Measurements from ENCODE around the gene INSRR.

INSRR gene

GRCh38 chr1:156875341-156875615 lies 16.4 kb upstream of the INSRR start:
- no peak for DNase-seq (ENCODE audit: low read depth in 2 of 2)

DNA sequence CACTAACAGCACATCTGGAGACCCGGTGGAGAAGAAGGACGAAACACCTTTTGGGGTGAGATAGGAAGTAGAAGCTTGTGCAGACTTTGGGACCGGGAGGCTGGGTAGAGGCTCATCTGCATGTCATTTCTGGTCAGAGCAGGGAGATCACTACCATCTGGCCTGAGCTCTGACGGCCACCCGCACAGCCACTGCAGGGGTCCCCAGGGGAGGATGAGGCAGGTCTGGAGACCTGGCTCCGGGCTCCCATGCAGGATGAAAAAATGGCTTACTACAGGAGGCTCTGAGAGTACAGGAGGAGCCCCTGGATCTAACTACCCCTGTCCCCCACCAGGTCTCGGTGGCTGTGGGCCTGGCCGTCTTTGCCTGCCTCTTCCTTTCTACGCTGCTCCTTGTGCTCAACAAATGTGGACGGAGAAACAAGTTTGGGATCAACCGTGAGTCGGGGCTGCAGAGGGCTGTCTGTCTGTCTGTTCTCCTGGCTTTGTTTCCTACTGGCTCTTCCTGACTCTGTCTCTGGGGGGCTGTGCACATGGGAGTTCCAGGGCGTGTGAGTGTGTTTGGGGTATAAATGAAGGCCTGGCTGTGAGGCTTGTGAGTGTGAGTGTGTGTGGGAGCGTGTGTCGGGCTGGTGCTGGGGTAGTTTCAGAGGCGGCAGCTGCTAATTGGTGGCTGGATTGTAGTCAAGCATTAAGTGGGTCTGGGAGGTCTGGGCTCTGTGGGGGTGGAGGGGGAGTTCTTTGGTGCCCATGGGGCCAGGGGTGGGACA lies 15.8 kb upstream of the INSRR start:
- no peak for DNase-seq (ENCODE audit: low read depth in 2 of 2)

- no peak for DNase-seq (ENCODE audit: low read depth in 2 of 2)
Measured at GRCh38 chr1:156874142-156874541, 15.2 kb upstream of the INSRR start.

- no peak for DNase-seq (ENCODE audit: low read depth in 2 of 2)
Measured at GRCh38 chr1:156873659-156874058, 14.7 kb upstream of the INSRR start.

DNA sequence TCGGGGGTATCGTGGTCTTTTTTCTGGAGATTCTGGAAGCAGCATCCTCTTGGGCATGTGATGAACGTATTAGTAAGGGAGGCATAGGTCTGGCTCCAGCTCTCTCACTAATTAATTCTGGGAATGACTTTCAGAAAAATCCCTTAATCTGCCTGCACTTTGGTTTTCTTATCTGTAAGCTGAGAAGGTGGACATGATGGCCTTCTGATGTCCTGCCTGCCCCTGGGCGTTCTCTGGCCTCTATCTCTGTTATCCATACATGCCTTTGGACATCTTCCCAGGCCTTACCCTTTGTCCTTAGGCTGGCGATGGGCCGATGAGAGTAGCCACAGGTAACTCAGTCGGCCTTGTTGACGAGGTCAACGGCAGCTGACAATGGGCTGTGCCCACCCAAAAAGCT lies 10.5 kb upstream of the INSRR start:
- no peak for DNase-seq (ENCODE audit: low read depth in 2 of 2)

GRCh38 chr1:156868341-156868740 lies 9.4 kb upstream of the INSRR start:
- no peak for DNase-seq (ENCODE audit: low read depth in 2 of 2)

DNA sequence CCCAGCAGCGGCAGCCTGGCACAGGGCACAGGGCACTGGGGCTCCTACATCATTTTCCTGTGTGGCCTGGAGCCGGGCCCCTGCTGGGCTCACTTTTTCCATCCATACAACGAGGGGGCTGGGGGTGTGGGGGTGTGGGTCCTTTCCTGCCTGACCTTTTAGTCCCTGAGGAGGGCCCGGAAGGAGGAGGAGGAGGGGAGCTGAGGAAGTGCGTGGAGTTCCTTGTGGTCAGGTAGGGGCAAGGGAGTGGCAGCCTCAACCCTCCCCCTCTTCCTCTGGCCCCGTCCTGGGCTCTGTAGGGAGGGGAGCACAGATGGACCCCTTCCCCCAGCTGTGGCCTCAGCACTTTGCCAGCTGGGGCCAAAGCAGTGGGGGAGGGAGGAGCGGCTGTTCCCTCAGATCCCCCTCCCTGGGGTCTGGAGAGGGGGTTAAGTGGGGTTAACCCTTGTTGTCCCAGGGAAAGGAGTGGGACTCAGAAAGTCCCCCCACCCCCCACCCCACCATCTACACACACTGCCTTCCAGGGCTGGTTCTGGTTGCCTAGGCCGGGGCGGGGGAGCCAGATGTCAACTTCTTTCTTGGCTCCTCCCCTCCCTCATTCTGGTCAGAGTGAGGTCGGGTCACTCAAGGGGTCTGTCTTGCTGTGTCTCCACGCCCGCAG lies 7.5 kb upstream of the INSRR start:
- DNase-seq (ENCODE audit: low read depth in 2 of 2), result no peak

GRCh38 chr1:156865865-156866248 lies 6.9 kb upstream of the INSRR start:
- DNase-seq (ENCODE audit: low read depth in 2 of 2), result no peak

DNA sequence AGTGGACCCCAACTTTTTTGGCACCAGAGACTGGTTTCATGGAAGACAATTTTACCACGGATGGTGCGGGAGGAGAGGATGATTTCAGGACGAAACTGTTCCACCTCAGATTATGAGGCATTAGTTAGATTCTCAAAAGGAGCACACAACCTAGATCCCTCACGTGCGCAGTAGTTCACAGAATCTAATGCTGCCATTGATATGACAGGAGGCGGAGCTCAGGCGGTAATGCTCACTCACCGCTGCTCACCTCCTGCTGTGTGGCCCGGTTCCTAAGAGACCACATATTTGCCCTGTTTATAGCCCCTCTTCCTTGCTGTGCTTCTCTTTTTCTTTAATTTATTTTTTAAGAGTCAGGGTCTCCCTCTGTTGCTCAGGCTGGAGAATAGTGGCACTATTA lies 6.3 kb upstream of the INSRR start:
- no peak for DNase-seq (ENCODE audit: low read depth in 2 of 2)

DNA sequence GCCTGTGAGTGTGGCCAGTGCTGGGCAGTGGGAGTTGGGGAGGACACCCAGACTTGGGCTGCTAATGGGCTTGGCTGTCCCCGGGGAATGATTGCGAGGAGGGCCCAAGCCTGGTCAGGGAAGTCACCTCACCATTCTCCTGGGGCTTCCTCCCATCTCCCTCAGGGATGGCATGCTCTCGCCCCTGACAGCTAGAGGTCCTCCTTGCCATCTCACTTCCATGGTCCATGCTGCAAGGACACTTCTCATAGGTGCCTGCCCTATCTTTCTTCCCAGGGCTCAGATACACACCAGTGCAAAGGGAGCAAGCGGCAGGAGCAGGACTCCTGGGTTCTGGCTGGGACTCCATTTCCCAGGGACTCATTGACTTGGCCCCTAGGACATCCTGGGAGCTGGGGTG lies 5.9 kb upstream of the INSRR start:
- no peak for DNase-seq (ENCODE audit: low read depth in 2 of 2)

DNA sequence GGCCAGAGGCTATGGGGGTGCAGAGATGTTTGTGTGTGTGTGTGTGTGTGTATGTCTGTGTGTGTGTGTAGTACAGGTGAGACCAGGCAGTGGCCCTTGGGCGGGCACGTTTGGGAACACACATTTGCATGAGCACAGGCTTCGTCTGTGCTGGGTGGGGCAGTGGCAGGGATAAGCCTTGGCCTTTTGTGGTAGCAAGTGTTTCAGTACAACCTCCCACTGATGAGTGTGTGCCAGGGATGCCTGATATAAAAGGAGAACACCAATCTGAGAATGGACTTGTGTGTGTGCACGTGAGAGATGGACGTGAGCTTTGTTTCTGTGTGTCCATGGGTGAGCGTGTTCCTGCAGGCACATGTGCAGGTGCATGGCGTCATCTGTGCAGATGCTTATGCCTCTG lies 4.7 kb upstream of the INSRR start:
- no peak for DNase-seq (ENCODE audit: low read depth in 2 of 2)

GRCh38 chr1:156862997-156863599 lies 4.2 kb upstream of the INSRR start:
- no peak for DNase-seq (ENCODE audit: low read depth in 2 of 2)

- DNase-seq (ENCODE audit: low read depth in 2 of 2), result no peak
Measured at GRCh38 chr1:156862584-156862983, 3.7 kb upstream of the INSRR start.

DNA sequence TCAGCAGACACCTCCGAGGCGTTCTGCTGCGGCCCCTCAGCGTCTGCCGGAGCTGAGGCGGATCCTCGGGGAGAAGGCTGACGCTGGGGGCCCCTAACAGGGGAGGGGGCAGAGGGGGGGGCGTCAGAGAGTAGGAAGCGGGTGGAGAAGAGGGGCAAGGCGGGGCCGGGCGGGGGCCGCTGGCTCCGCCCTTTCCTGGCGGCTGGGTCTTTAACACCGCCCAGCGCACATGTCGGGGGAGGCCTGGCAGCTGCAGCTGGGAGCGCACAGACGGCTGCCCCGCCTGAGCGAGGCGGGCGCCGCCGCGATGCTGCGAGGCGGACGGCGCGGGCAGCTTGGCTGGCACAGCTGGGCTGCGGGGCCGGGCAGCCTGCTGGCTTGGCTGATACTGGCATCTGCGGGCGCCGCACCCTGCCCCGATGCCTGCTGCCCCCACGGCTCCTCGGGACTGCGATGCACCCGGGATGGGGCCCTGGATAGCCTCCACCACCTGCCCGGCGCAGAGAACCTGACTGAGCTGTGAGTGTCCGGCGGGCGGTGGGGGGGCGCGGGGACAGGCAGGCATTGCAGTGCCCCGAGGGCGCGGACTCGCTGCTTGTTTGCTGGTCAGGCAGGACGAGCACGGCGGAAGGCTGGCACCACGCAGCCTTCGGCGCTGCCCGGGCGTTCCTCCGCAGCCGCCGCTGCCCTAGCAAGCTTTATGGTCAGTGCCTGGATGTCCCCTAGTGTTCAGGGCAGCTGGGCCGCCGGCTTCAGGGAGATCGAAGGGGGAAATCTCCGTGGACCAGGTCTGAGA lies 1.9 kb upstream of the INSRR start, which contains the start of gene NTRK1:
TSS of gene NTRK1 (plus strand) at position 238 of the 796 bp plus-strand sequence. CDS start at position 308, 70 bp downstream.
- peak in 1 of 2 donors; percentile 30 for DNase-seq (ENCODE audit: low read depth in 2 of 2)

GRCh38 chr1:156860113-156860627 lies 1.3 kb upstream of the INSRR start:
- DNase-seq (ENCODE audit: low read depth in 2 of 2), result no peak

DNA sequence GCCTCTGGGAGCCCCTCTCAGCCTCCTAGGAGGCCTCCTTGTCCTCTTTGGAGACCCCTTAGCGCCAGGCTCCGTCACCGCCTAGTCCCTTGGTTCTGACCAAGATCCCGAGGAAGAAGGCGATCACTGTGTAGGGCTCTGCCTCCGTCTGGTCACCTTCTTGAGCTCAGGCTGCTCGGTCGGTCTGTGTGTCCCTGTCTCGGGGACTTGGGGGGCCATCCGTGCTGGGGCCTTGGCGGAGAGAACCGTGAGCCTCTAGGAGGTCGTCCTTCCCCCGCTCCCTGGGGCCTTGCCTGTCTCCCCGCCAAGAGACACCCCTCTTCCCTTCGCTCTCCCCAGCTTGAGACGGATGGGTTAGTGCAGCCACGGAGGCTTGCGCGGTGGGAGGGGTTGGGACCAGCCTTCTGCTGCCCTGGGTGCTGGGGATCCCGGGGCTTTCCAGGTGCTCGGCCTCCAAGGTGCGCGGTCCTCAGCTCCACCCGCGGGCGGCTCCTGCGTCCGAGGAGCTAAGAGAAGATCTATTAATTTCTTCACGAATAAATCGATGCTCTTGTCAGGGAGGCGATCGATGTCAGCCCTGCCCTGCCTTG lies 701 bp upstream of the INSRR start:
- no peak for DNase-seq (ENCODE audit: low read depth in 2 of 2)

GRCh38 chr1:156858555-156858956 lies 361 bp downstream of the INSRR start:
- DNase-seq (ENCODE audit: low read depth in 2 of 2), result no peak

- DNase-seq (ENCODE audit: low read depth in 2 of 2), result no peak
Measured at GRCh38 chr1:156857532-156857931, 1.4 kb downstream of the INSRR start.

GRCh38 chr1:156856282-156856785 lies 2.6 kb downstream of the INSRR start:
- no peak for DNase-seq (ENCODE audit: low read depth in 2 of 2)

DNA sequence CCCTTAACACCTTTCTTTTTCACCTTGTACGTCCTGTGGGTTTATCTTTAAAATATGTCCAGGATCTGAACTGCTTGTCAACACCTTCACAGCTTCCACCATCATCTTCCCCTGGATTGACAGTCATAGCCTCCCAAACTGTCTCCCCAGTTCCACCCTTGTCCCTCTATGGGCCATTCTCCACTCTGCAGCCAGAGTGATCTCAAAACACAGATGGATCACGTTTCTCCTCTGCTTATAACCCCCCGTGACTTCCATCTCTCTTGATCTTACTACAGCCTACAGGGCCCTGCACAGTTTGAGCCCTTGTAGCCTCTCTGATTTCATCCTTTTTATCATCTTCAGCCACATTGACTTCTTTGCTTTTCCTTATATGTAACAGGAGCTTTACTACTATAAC lies 4.3 kb downstream of the INSRR start:
- DNase-seq (ENCODE audit: low read depth in 2 of 2), result no peak

GRCh38 chr1:156853761-156854160 lies 5.2 kb downstream of the INSRR start:
- no peak for DNase-seq (ENCODE audit: low read depth in 2 of 2)

GRCh38 chr1:156852418-156852874 lies 6.5 kb downstream of the INSRR start:
- DNase-seq (ENCODE audit: low read depth in 2 of 2), result no peak
